NCI-H2196 treated with DMSO at 0.1 percent for 48 hours (cell line): ENCODE measurements around the gene XXYLT1.
"Not testable (repeated sequence)": the region's sequence is repeated elsewhere in the genome, so short reads cannot be mapped to it uniquely, and the experiment has no call there.

Source experiments
- DNase-seq: peaks from one replicate; lab custom pipeline; 2025; ENCODE audit not compliant: unreplicated experiment; lab: John Stamatoyannopoulos, UW

XXYLT1 gene

GRCh38 chr3:195048059-195048905 is 222.7 kb downstream of the XXYLT1 start:
- no peak for DNase-seq

- no peak for DNase-seq
Measured at GRCh38 chr3:195047536-195047935, 223.4 kb downstream of the XXYLT1 start.

- no peak for DNase-seq
Measured at GRCh38 chr3:195046441-195046840, 224.5 kb downstream of the XXYLT1 start.

- no peak for DNase-seq
Measured at GRCh38 chr3:195045481-195046210, 225.3 kb downstream of the XXYLT1 start.

GRCh38 chr3:195044411-195044810 is 226.5 kb downstream of the XXYLT1 start:
- no peak for DNase-seq

GRCh38 chr3:195043607-195044339 is 227.2 kb downstream of the XXYLT1 start:
- DNase-seq, result no peak

- no peak for DNase-seq
Measured at GRCh38 chr3:195042743-195043606, 228.0 kb downstream of the XXYLT1 start.

GRCh38 chr3:195041871-195042742 is 228.9 kb downstream of the XXYLT1 start:
- DNase-seq, result no peak

GRCh38 chr3:195040773-195041520 is 230.0 kb downstream of the XXYLT1 start:
- no peak for DNase-seq

GRCh38 chr3:195040094-195040493 is 230.9 kb downstream of the XXYLT1 start:
- no peak for DNase-seq

GRCh38 chr3:195039180-195039843 is 231.6 kb downstream of the XXYLT1 start:
- no peak for DNase-seq

GRCh38 chr3:195038161-195038560 is 232.8 kb downstream of the XXYLT1 start:
- no peak for DNase-seq

- DNase-seq, result not testable (repeated sequence)
Measured at GRCh38 chr3:195037586-195037985, 233.4 kb downstream of the XXYLT1 start.

- no peak for DNase-seq
Measured at GRCh38 chr3:195036974-195037373, 234.0 kb downstream of the XXYLT1 start.

GRCh38 chr3:195036574-195036973 is 234.4 kb downstream of the XXYLT1 start:
- no peak for DNase-seq

- no peak for DNase-seq
Measured at GRCh38 chr3:195036203-195036505, 234.8 kb downstream of the XXYLT1 start.

- no peak for DNase-seq
Measured at GRCh38 chr3:195035345-195036202, 235.4 kb downstream of the XXYLT1 start.

- DNase-seq, result no peak
Measured at GRCh38 chr3:195034541-195034940, 236.4 kb downstream of the XXYLT1 start.
